Neuronal stem cell (in vitro differentiated cells): ENCODE data around the gene LPCAT1.

ENCODE experiments used
- DNase-seq: peaks from one replicate; pipeline ENCODE4 v3.0.0-alpha.2; 2013; ENCODE audit warnings: low spot score
- H2AFZ ChIP-seq: one replicate; pipeline ENCODE4 v1.6.1; 2013; ENCODE audit warnings: mild to moderate bottlenecking, low read length, inconsistent platforms
- H2AK5ac ChIP-seq: 2 replicates; pipeline ENCODE4 v1.6.1; 2013; ENCODE audit warnings: low read depth, mild to moderate bottlenecking, inconsistent platforms, low read length, moderate library complexity, mixed read lengths
- H2BK120ac ChIP-seq: 2 replicates; pipeline ENCODE4 v1.6.1; 2013; ENCODE audit warnings: low read depth, mild to moderate bottlenecking, inconsistent platforms, low read length, moderate library complexity, mixed read lengths
- H2BK12ac ChIP-seq: one replicate; pipeline ENCODE4 v1.6.1; 2013; ENCODE audit warnings: low read length, inconsistent platforms
- H2BK15ac ChIP-seq: 2 replicates; pipeline ENCODE4 v1.6.1; 2013; ENCODE audit warnings: mild to moderate bottlenecking, low read length, inconsistent platforms, mixed read lengths
- H2BK5ac ChIP-seq: one replicate; pipeline ENCODE4 v1.6.1; 2013; ENCODE audit warnings: inconsistent platforms, mild to moderate bottlenecking, low read length, moderate library complexity
- H3K14ac ChIP-seq: one replicate; pipeline ENCODE4 v1.6.1; 2013; ENCODE audit warnings: low read length, inconsistent platforms
- H3K18ac ChIP-seq: 2 replicates; pipeline ENCODE4 v1.6.1; 2013; ENCODE audit warnings: low read length, inconsistent platforms
- H3K23ac ChIP-seq: 2 replicates; pipeline ENCODE4 v1.6.1; 2013; ENCODE audit warnings: low read depth, mild to moderate bottlenecking, mixed read lengths, low read length, inconsistent platforms; ENCODE audit not compliant: poor library complexity
- H3K27ac ChIP-seq: replicated peaks from 3 replicates; pipeline ENCODE4 v1.5.1; 2013; ENCODE audit warnings: low read length, inconsistent platforms
- H3K27me3 ChIP-seq, 3 experiments: 2 replicates each; pipeline ENCODE4 v1.6.1; 2013; ENCODE audit warnings: low read length in 3 of 3, mild to moderate bottlenecking in 2 of 3, inconsistent platforms in 1 of 3, low read depth in 1 of 3, mixed read lengths in 1 of 3, moderate library complexity in 1 of 3; ENCODE audit not compliant: control insufficient read depth in 3 of 3, insufficient read depth in 3 of 3
- H3K36me3 ChIP-seq, 2 donors: replicated peaks in 1 of 2; 2 replicates each; pipeline ENCODE4 v1.6.1; 2013; ENCODE audit warnings: low read length in 2 of 2; ENCODE audit not compliant: control insufficient read depth in 2 of 2, insufficient read depth in 2 of 2
- H3K4ac ChIP-seq: 2 replicates; pipeline ENCODE4 v1.6.1; 2013; ENCODE audit warnings: inconsistent platforms, mild to moderate bottlenecking, low read length, moderate library complexity
- H3K4me1 ChIP-seq, 2 donors: 1 replicate in 1 of 2; 2 replicates in 1 of 2; pipeline ENCODE4 v1.6.1; 2013; ENCODE audit warnings: low read length in 2 of 2, low read depth in 1 of 2; ENCODE audit not compliant: control insufficient read depth in 2 of 2, insufficient read depth in 1 of 2
- H3K4me2 ChIP-seq: one replicate; pipeline ENCODE4 v1.6.1; 2013; ENCODE audit warnings: mild to moderate bottlenecking, low read length, inconsistent platforms; ENCODE audit not compliant: insufficient read depth, poor library complexity, severe bottlenecking
- H3K4me3 ChIP-seq, 2 donors: 2 replicates each; pipeline ENCODE4 v1.5.1; 2013; ENCODE audit warnings: low read length in 2 of 2, mild to moderate bottlenecking in 2 of 2, inconsistent platforms in 1 of 2, moderate library complexity in 1 of 2
- H3K79me1 ChIP-seq: one replicate; pipeline ENCODE4 v1.6.1; 2013; ENCODE audit warnings: low read depth, mild to moderate bottlenecking, inconsistent platforms, low read length, moderate library complexity
- H3K9ac ChIP-seq: one replicate; pipeline ENCODE4 v1.6.1; 2013; ENCODE audit warnings: mild to moderate bottlenecking, low read depth, low read length, inconsistent platforms; ENCODE audit not compliant: poor library complexity
- H3K9me3 ChIP-seq, 2 donors: replicated peaks in 1 of 2; 2 replicates each; pipeline versions ENCODE3 to v1.6.1; 2013; ENCODE audit warnings: low read length in 2 of 2, mild to moderate bottlenecking in 2 of 2, inconsistent platforms in 1 of 2, low read depth in 1 of 2, mixed read lengths in 1 of 2, moderate library complexity in 1 of 2; ENCODE audit not compliant: control insufficient read depth in 2 of 2, insufficient read depth in 1 of 2
- H4K8ac ChIP-seq: one replicate; pipeline ENCODE4 v1.6.1; 2013; ENCODE audit warnings: low read depth, mild to moderate bottlenecking, inconsistent platforms, low read length, moderate library complexity
- H4K91ac ChIP-seq: one replicate; pipeline ENCODE4 v1.6.1; 2013; ENCODE audit warnings: low read length, low read depth, mild to moderate bottlenecking, inconsistent platforms; ENCODE audit not compliant: poor library complexity
- WGBS, 2 donors: extraction: QIAGEN DNeasy Blood & Tissue Kit; methylation state at CpG; one replicate each; pipeline ENCODE4 v1.1.7; 2013; ENCODE audit warnings: missing lambda C conversion rate in 2 of 2, mixed read lengths in 1 of 2; ENCODE audit not compliant: insufficient read length in 2 of 2, insufficient replicate concordance in 1 of 2; ENCODE audit errors: extremely low coverage in 2 of 2; 5-methylcytosine and 5-hydroxymethylcytosine counted together

Gene LPCAT1

GRCh38 chr5:1508659-1509290 lies 15.0 kb downstream of the LPCAT1 start:
- no peaks in the 10 kb centered on the region for H3K27me3 ChIP-seq
- peaks cover 0 to 13% of the 10 kb centered on the region in 2 donors for H3K4me1 ChIP-seq
- no peak overlapping the region for H2BK15ac ChIP-seq
- peak overlapping the region; percentile 17 for H3K4ac ChIP-seq
- no peak overlapping the region for H2BK5ac ChIP-seq
- H3K4me3 ChIP-seq = no peak overlapping the region
- H3K79me1 ChIP-seq = peaks cover 39% of the 10 kb centered on the region
- no peak overlapping the region for H3K9ac ChIP-seq
- H2BK120ac ChIP-seq = no peak overlapping the region
- no peak overlapping the region for H2AFZ ChIP-seq
- H3K4me2 ChIP-seq = no peak overlapping the region
- no peak overlapping the region for H4K8ac ChIP-seq
- no peak overlapping the region for H3K18ac ChIP-seq
- H3K23ac ChIP-seq = no peak overlapping the region
- no peak overlapping the region for H2AK5ac ChIP-seq
- no CpG with 5 or more reads among the region's 30 CpGs for WGBS, 2 donors
- no peak overlapping the region for H3K14ac ChIP-seq
- peaks cover 13 to 62% of the 10 kb centered on the region in 2 donors for H3K36me3 ChIP-seq
- no peak overlapping the region for H4K91ac ChIP-seq
- no peak overlapping the region for H3K27ac ChIP-seq
- no peak for DNase-seq
- H2BK12ac ChIP-seq = no peak overlapping the region
- H3K9me3 ChIP-seq = peaks cover 0 to 2% of the 10 kb centered on the region in 2 donors

GRCh38 chr5:1507961-1508658 lies 15.7 kb downstream of the LPCAT1 start:
- no peak overlapping the region for H3K9ac ChIP-seq
- no peak overlapping the region for H2BK12ac ChIP-seq
- H3K27ac ChIP-seq = no peak overlapping the region
- H2AK5ac ChIP-seq = no peak overlapping the region
- no peak overlapping the region for H4K91ac ChIP-seq
- peaks cover 0 to 13% of the 10 kb centered on the region in 2 donors for H3K4me1 ChIP-seq
- H3K4me2 ChIP-seq = no peak overlapping the region
- H3K27me3 ChIP-seq = no peaks in the 10 kb centered on the region
- no peak overlapping the region for H3K23ac ChIP-seq
- DNase-seq = no peak
- H3K79me1 ChIP-seq = peaks cover 37% of the 10 kb centered on the region
- WGBS, 2 donors = no CpG with 5 or more reads among the region's 23 CpGs
- H3K9me3 ChIP-seq = peaks cover 0 to 2% of the 10 kb centered on the region in 2 donors
- H2BK120ac ChIP-seq = no peak overlapping the region
- peaks cover 13 to 59% of the 10 kb centered on the region in 2 donors for H3K36me3 ChIP-seq
- H2AFZ ChIP-seq = no peak overlapping the region
- no peak overlapping the region for H3K18ac ChIP-seq
- H2BK15ac ChIP-seq = no peak overlapping the region
- no peak overlapping the region for H4K8ac ChIP-seq
- H3K4ac ChIP-seq = no peak overlapping the region
- H3K14ac ChIP-seq = peak overlapping the region; percentile 84
- no peak overlapping the region for H2BK5ac ChIP-seq
- no peak overlapping the region for H3K4me3 ChIP-seq

GRCh38 chr5:1507457-1507856 lies 16.3 kb downstream of the LPCAT1 start:
- no peak overlapping the region for H3K4me3 ChIP-seq
- H3K4me2 ChIP-seq = no peak overlapping the region
- H3K9ac ChIP-seq = no peak overlapping the region
- no CpG with 5 or more reads among the region's 17 CpGs for WGBS, 2 donors
- H3K9me3 ChIP-seq = peaks cover 0 to 2% of the 10 kb centered on the region in 2 donors
- DNase-seq = no peak
- H2AK5ac ChIP-seq = no peak overlapping the region
- H3K4me1 ChIP-seq = peaks cover 0 to 15% of the 10 kb centered on the region in 2 donors
- H2BK12ac ChIP-seq = no peak overlapping the region
- H3K14ac ChIP-seq = no peak overlapping the region
- peaks cover 12 to 53% of the 10 kb centered on the region in 2 donors for H3K36me3 ChIP-seq
- H3K79me1 ChIP-seq = peaks cover 38% of the 10 kb centered on the region
- no peak overlapping the region for H2BK15ac ChIP-seq
- H3K23ac ChIP-seq = peak overlapping the region; percentile 37
- H3K4ac ChIP-seq = no peak overlapping the region
- no peak overlapping the region for H2BK120ac ChIP-seq
- no peaks in the 10 kb centered on the region for H3K27me3 ChIP-seq
- H3K27ac ChIP-seq = no peak overlapping the region
- no peak overlapping the region for H4K91ac ChIP-seq
- H2AFZ ChIP-seq = no peak overlapping the region
- H3K18ac ChIP-seq = peak overlapping the region; percentile 27
- no peak overlapping the region for H2BK5ac ChIP-seq
- H4K8ac ChIP-seq = no peak overlapping the region

GRCh38 chr5:1507014-1507375 lies 16.8 kb downstream of the LPCAT1 start:
- H2AFZ ChIP-seq = no peak overlapping the region
- H2AK5ac ChIP-seq = no peak overlapping the region
- H3K14ac ChIP-seq = no peak overlapping the region
- H3K9me3 ChIP-seq = peaks cover 0 to 2% of the 10 kb centered on the region in 2 donors
- H3K4ac ChIP-seq = no peak overlapping the region
- H3K4me3 ChIP-seq = no peak overlapping the region
- peaks cover 9 to 48% of the 10 kb centered on the region in 2 donors for H3K36me3 ChIP-seq
- peak overlapping the region; percentile 49 for H2BK5ac ChIP-seq
- H2BK120ac ChIP-seq = no peak overlapping the region
- no peak overlapping the region for H2BK12ac ChIP-seq
- peaks cover 38% of the 10 kb centered on the region for H3K79me1 ChIP-seq
- peaks cover 0 to 15% of the 10 kb centered on the region in 2 donors for H3K4me1 ChIP-seq
- H2BK15ac ChIP-seq = no peak overlapping the region
- WGBS, 2 donors = no CpG with 5 or more reads among the region's 11 CpGs
- no peak overlapping the region for H4K8ac ChIP-seq
- no peaks in the 10 kb centered on the region for H3K27me3 ChIP-seq
- H3K18ac ChIP-seq = no peak overlapping the region
- no peak overlapping the region for H4K91ac ChIP-seq
- H3K9ac ChIP-seq = no peak overlapping the region
- peak overlapping the region; percentile 39 for H3K23ac ChIP-seq
- H3K4me2 ChIP-seq = no peak overlapping the region
- DNase-seq = no peak
- H3K27ac ChIP-seq = no peak overlapping the region
